A673 (cell line): ENCODE data around the gene HAT1. TPM values are rescaled to one million over a fixed set of nuclear protein-coding genes. Genes with fewer than 3 reads are reported as not detected.

Experiments
- BruUV-seq: library from RNA; stranded (reverse); fragments of 400-500 nt; replicated peaks from 2 replicates; lab custom pipeline; 2021; lab: Mats Ljungman, UMichigan
- CTCF ChIA-PET: fragments of 300-600 bp; sonication (Branson Sonifier 250); formaldehyde crosslinking; loops from one replicate; lab custom pipeline; 2022; ENCODE audit warnings: antibody characterized with exemption; lab: Charles Lee
- POLR2A ChIA-PET: fragments of 300-600 bp; sonication (Branson Sonifier 250); formaldehyde crosslinking; loops from one replicate; lab custom pipeline; 2022; ENCODE audit warnings: antibody characterized with exemption; ENCODE audit not compliant: low non-redundant PET; lab: Charles Lee
- DNase-seq: peaks from one replicate; pipeline ENCODE4 v3.0.0-alpha.2; 2015; ENCODE audit warnings: low spot score
- H3K27ac ChIP-seq: fragments of 200-600 bp; sonication (generic); 2 replicates; pipeline ENCODE4 v1.5.1; 2016; ENCODE audit warnings: mixed run types, low read depth, mild to moderate bottlenecking, mixed read lengths, antibody characterized with exemption, low read length; ENCODE audit not compliant: poor library complexity, severe bottlenecking
- H3K27me3 ChIP-seq: fragments of 200-600 bp; sonication (generic); replicated peaks from 2 replicates; pipeline ENCODE4 v1.6.1; 2017; ENCODE audit warnings: mixed run types, low read depth, mild to moderate bottlenecking, mixed read lengths, antibody characterized with exemption, low read length; ENCODE audit not compliant: insufficient read depth, poor library complexity
- H3K36me3 ChIP-seq: fragments of 200-600 bp; sonication (generic); 2 replicates; pipeline ENCODE4 v1.6.1; 2016; ENCODE audit warnings: mixed run types, mild to moderate bottlenecking, mixed read lengths, antibody characterized with exemption, low read length; ENCODE audit not compliant: insufficient read depth, poor library complexity, severe bottlenecking
- H3K4me1 ChIP-seq: fragments of 200-600 bp; sonication (generic); 2 replicates; pipeline ENCODE4 v1.6.1; 2017; ENCODE audit warnings: mixed run types, mild to moderate bottlenecking, mixed read lengths, antibody characterized with exemption, low read length; ENCODE audit not compliant: insufficient read depth, poor library complexity, severe bottlenecking
- H3K4me3 ChIP-seq: fragments of 200-600 bp; sonication (generic); 2 replicates; pipeline ENCODE4 v1.5.1; 2016; ENCODE audit warnings: low read depth, mixed run types, mild to moderate bottlenecking, mixed read lengths, low read length; ENCODE audit not compliant: poor library complexity, severe bottlenecking
- H3K9me3 ChIP-seq: fragments of 200-600 bp; sonication (generic); 2 replicates; pipeline ENCODE4 v1.6.1; 2016; ENCODE audit warnings: mixed run types, low read depth, mild to moderate bottlenecking, mixed read lengths, antibody characterized with exemption, low read length; ENCODE audit not compliant: poor library complexity, severe bottlenecking
- EZH2 ChIP-seq: fragments of 200-600 bp; sonication (generic); IDR thresholded peaks from 2 replicates; pipeline ENCODE4 v1.6.1; 2017; ENCODE audit warnings: borderline replicate concordance, low read depth, mild to moderate bottlenecking, mixed read lengths, antibody characterized with exemption, low read length; ENCODE audit not compliant: poor library complexity, severe bottlenecking
- intact Hi-C: fragments of 100-400 bp; cut with micrococcal nuclease; formaldehyde crosslinking; loops from one replicate; pipeline ENCODE4 v1.10.0; 2022; ENCODE audit not compliant: unreplicated experiment
- total RNA-seq: library from RNA; stranded (reverse); gene quantifications from 2 replicates; pipeline ENCODE4 v1.2.3, GENCODE V29; 2021
- TF ChIP-seq, protein P1 (sequence below): fragments of 300-800, 200-600 bp; sonication (generic); conservative IDR thresholded peaks from 2 replicates; pipeline ENCODE4 v1.5.1; 2017; ENCODE audit warnings: low read depth, mild to moderate bottlenecking, antibody characterized with exemption, low read length, moderate library complexity, mixed read lengths

The HAT1 gene
- total RNA-seq, 1 experiment from 2014 or later = 115 TPM

DNA sequence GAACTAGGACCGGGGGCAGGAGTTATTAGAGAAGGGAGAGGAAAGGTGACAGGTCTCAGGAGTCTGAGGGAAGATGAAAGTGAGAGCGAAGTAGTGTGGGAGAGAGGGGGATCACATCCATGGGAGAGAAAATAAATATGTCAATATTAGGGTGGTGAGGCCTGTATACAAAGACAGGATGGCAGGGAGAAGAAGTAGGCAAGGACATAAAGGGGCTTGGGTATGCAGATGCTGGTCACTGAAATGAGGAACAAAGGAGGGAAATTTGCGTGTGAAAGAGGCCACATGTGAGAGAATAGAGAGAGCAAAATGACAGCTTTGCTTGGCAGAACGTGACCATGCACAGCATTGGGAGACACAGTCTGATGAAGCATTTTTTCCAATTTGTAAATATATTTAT is 91.1 kb downstream of the HAT1 start:
- Histone ChIP-seq H3K9me3 (no peaks in the 10 kb centered on the region), H3K36me3 (no peaks in the 10 kb centered on the region), H3K27ac (peak overlapping the region; percentile 63), H3K4me3 (no peak overlapping the region), H3K27me3 (no peaks in the 10 kb centered on the region), H3K4me1 (peaks cover 21% of the 10 kb centered on the region)
- ChIA-PET CTCF (no interaction called here), POLR2A (no interaction called here)
- DNase-seq = no peak
- intact Hi-C loops = no loop called here
- BruUV-seq = no TSS peak
- no peak for TF ChIP-seq EZH2
- TF ChIP-seq, protein P1, sequence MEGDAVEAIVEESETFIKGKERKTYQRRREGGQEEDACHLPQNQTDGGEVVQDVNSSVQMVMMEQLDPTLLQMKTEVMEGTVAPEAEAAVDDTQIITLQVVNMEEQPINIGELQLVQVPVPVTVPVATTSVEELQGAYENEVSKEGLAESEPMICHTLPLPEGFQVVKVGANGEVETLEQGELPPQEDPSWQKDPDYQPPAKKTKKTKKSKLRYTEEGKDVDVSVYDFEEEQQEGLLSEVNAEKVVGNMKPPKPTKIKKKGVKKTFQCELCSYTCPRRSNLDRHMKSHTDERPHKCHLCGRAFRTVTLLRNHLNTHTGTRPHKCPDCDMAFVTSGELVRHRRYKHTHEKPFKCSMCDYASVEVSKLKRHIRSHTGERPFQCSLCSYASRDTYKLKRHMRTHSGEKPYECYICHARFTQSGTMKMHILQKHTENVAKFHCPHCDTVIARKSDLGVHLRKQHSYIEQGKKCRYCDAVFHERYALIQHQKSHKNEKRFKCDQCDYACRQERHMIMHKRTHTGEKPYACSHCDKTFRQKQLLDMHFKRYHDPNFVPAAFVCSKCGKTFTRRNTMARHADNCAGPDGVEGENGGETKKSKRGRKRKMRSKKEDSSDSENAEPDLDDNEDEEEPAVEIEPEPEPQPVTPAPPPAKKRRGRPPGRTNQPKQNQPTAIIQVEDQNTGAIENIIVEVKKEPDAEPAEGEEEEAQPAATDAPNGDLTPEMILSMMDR = no peak

DNA sequence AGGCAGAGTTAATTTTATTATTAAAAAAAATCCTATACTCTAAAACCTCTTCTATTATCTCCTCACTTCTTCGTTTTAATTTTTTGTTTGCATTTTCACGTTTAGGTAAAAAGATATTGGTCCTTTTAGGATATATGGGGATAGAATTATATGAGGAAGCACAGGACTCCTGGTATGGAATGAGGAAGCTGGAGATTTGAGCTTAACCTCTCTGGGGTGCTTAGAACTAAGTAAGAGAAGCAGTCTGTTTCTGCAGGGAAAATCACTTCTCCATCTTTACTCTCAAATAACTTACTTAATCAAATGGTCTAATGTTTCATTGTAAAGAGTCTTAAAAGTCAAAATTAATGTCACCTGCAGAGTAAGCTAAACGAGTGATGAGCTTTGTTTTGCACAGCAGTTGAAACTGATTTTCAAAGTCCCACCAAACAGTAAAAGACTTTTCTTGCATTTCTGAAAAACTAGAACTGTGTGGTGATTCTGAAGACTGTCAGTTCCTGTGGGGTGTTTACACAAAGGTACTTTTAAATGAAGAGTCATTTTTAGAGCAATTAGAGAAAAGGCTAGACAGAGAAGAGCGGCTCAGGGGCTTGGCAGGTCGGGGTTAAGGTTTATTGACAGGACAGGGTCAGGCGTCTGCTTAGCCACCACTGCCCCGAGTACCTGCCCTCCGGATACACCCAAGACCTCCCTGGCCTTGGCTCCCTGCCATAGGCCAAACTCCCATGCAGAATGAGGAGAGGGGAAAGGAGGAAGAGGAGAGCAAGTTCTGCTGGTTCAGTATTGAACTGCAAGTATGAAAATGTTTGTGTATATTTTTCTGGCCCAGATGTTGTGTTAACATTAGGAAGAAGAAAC is 99.0 kb downstream of the HAT1 start:
- intact Hi-C loops = no loop called here
- ChIA-PET POLR2A (no interaction called here), CTCF (no interaction called here)
- Histone ChIP-seq H3K4me3 (no peak overlapping the region), H3K4me1 (peaks cover 25% of the 10 kb centered on the region), H3K9me3 (no peaks in the 10 kb centered on the region), H3K27ac (peak overlapping the region; percentile 66), H3K36me3 (no peaks in the 10 kb centered on the region), H3K27me3 (no peaks in the 10 kb centered on the region)
- no TSS peak for BruUV-seq
- no peak for DNase-seq
- TF ChIP-seq, protein P1 = no peak
- no peak for TF ChIP-seq EZH2

- intact Hi-C loops = no loop called here
Measured at GRCh38 chr2:172021955-172022354, 99.7 kb downstream of the HAT1 start.

More at GRCh38 chr2:172021955-172022354, 99.7 kb downstream of the HAT1 start:
- H3K27ac ChIP-seq = peak overlapping the region; percentile 66
- POLR2A ChIA-PET = interaction anchor here (0.6 kb wide), 1 partner anchor 74 kb away, joined by 3 read pairs; no protein-coding TSS in a partner anchor
- H3K4me3 ChIP-seq = peak overlapping the region; percentile 11
- no peaks in the 10 kb centered on the region for H3K9me3 ChIP-seq
- no TSS peak for BruUV-seq
- H3K36me3 ChIP-seq = no peaks in the 10 kb centered on the region
- DNase-seq = peak; percentile 88
- TF ChIP-seq, protein P1 = no peak
- no peak for TF ChIP-seq EZH2
- H3K4me1 ChIP-seq = peaks cover 25% of the 10 kb centered on the region
- CTCF ChIA-PET = interaction anchor here (0.7 kb wide), 1 partner anchor 106 kb away, joined by 3 read pairs; no protein-coding TSS in a partner anchor
- no peaks in the 10 kb centered on the region for H3K27me3 ChIP-seq
